Keratinocyte (primary cell): ENCODE measurements around the gene OTUD5. TPM values are rescaled to one million over a fixed set of nuclear protein-coding genes. Genes with fewer than 3 reads are reported as not detected.

Experiments used
- DNase-seq: peaks from one replicate; pipeline ENCODE4 v3.0.0-alpha.2; 2011; ENCODE audit warnings: low read depth, missing footprints, low spot score
- FAIRE-seq: peaks from 2 replicates; lab custom pipeline; 2011; peaks lifted over from hg19 to GRCh38; lab: Jason Lieb, UNC
- H2AFZ ChIP-seq: 2 replicates; pipeline ENCODE4 v1.6.0; 2012; ENCODE audit warnings: low read length, control low read depth, inconsistent platforms; ENCODE audit not compliant: control insufficient read depth
- H3K27ac ChIP-seq: 2 replicates; pipeline ENCODE4 v1.5.1; 2011; ENCODE audit warnings: low read length; ENCODE audit not compliant: control insufficient read depth, insufficient read depth
- H3K27me3 ChIP-seq: 3 replicates; pipeline ENCODE4 v1.6.0; 2011; ENCODE audit warnings: low read length; ENCODE audit not compliant: control insufficient read depth, insufficient read depth; ENCODE audit errors: extremely low read depth
- H3K36me3 ChIP-seq, 2 experiments: 2 replicates in 1 of 2; 3 replicates in 1 of 2; pipeline ENCODE4 v1.5.1; 2011; ENCODE audit warnings: low read length in 2 of 2, mild to moderate bottlenecking in 1 of 2; ENCODE audit not compliant: control insufficient read depth in 2 of 2, insufficient read depth in 2 of 2; ENCODE audit errors: extremely low read depth in 1 of 2
- H3K4me1 ChIP-seq: 3 replicates; pipeline ENCODE4 v1.5.1; 2011; ENCODE audit warnings: low read length; ENCODE audit not compliant: control insufficient read depth, insufficient read depth; ENCODE audit errors: extremely low read depth
- H3K4me2 ChIP-seq: 3 replicates; pipeline ENCODE4 v1.6.0; 2011; ENCODE audit warnings: low read depth, low read length; ENCODE audit not compliant: control insufficient read depth, insufficient read depth; ENCODE audit errors: extremely low read depth
- H3K4me3 ChIP-seq, 3 experiments: fragments of 200-600 bp in 1 of 3; sonication (generic) in 1 of 3; 2 replicates in 2 of 3; 3 replicates in 1 of 3; pipeline ENCODE4 v1.5.1; 2011 to 2016; ENCODE audit warnings: low read length in 3 of 3, mild to moderate bottlenecking in 3 of 3, control low read depth in 2 of 3, inconsistent platforms in 1 of 3, low read depth in 1 of 3, mixed read lengths in 1 of 3, mixed run types in 1 of 3, moderate library complexity in 1 of 3; ENCODE audit not compliant: control insufficient read depth in 2 of 3, insufficient read depth in 2 of 3; ENCODE audit errors: extremely low read depth in 1 of 3
- H3K79me2 ChIP-seq: 2 replicates; pipeline ENCODE4 v1.6.0; 2012; ENCODE audit warnings: low read length; ENCODE audit not compliant: control insufficient read depth, insufficient read depth
- H3K9ac ChIP-seq: 3 replicates; pipeline ENCODE4 v1.6.0; 2011; ENCODE audit warnings: low read length; ENCODE audit not compliant: control insufficient read depth, insufficient read depth; ENCODE audit errors: extremely low read depth
- H3K9me1 ChIP-seq: 3 replicates; pipeline ENCODE4 v1.6.0; 2011; ENCODE audit warnings: low read length; ENCODE audit not compliant: control insufficient read depth, insufficient read depth; ENCODE audit errors: extremely low read depth
- H3K9me3 ChIP-seq: 2 replicates; pipeline ENCODE4 v1.5.1; 2012; ENCODE audit warnings: low read depth, low read length; ENCODE audit not compliant: control insufficient read depth
- H4K20me1 ChIP-seq: 3 replicates; pipeline ENCODE4 v1.6.0; 2011; ENCODE audit warnings: low read length; ENCODE audit not compliant: control insufficient read depth, insufficient read depth; ENCODE audit errors: extremely low read depth
- EZH2 ChIP-seq: IDR thresholded peaks from one replicate; pipeline ENCODE4 v1.6.1; 2012; ENCODE audit warnings: inconsistent platforms, mild to moderate bottlenecking, low read length, moderate library complexity
- dilution Hi-C: fragments of 300-500 bp; cut with MboI; formaldehyde crosslinking; loops from one replicate; pipeline ENCODE4 v1.7.0; 2020; ENCODE audit warnings: low sequenced_read_pairs; ENCODE audit not compliant: extremely low pct_ligation_motif_present
- polyA plus RNA-seq, 5 experiments: library from polyadenylated mRNA; depleted of rRNA in 3 of 5; stranded (reverse) in 3 of 5; stranded (forward) in 1 of 5; unstranded in 1 of 5; fragments of >200 nt; gene quantifications; 1 replicate in 1 of 5; 2 replicates in 3 of 5; 3 replicates in 1 of 5; pipeline versions ENCODE4 v1.2.1 to v1.2.3, GENCODE V29; 2011 to 2012; ENCODE audit warnings: missing spikeins in 2 of 5, low read depth in 1 of 5, low replicate concordance in 1 of 5
- TF ChIP-seq, protein P1 (sequence below), 3 experiments: IDR thresholded peaks in 1 of 3; conservative IDR thresholded peaks in 1 of 3; optimal IDR thresholded peaks in 1 of 3; 2 replicates in 2 of 3; 3 replicates in 1 of 3; pipeline versions ENCODE3 to v1.5.1; 2011; ENCODE audit warnings: low read length in 3 of 3, mild to moderate bottlenecking in 3 of 3, moderate library complexity in 2 of 3, control low read depth in 1 of 3, inconsistent platforms in 1 of 3; ENCODE audit not compliant: insufficient read depth in 2 of 3; ENCODE audit errors: extremely low read depth in 1 of 3

Gene OTUD5
- polyA plus RNA-seq, 1 donor (not counting 4 experiments of a cell fraction or from before 2014, with no cell fraction given): 40.3 TPM

DNA sequence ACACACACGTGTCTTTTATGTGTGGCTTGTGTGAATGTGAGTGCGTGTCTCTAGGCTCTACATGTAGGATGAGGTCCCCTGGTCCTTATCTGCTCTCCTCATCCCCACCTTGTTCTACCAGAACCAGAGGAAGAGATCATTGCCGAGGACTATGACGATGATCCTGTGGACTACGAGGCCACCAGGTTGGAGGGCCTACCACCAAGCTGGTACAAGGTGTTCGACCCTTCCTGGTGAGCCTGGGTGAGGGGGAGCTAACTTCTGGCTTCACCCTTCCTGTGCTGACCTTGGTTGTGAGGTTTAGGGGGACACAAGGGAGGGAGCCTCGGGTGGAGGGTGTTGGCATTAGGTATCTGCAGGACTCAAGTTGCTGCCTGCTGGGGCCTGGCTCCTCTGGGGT lies 56.3 kb downstream of the OTUD5 start:
- DNase-seq (no peak), FAIRE-seq (no peak)
- Histone ChIP-seq H3K36me3 (peaks cover 4 to 18% of the 10 kb centered on the region in 2 experiments), H3K4me3 (no peak overlapping the region), H3K4me2 (no peak overlapping the region), H3K4me1 (peaks cover 9% of the 10 kb centered on the region), H2AFZ (no peak overlapping the region), H3K9ac (no peak overlapping the region), H3K27ac (no peak overlapping the region), H4K20me1 (peaks cover 3% of the 10 kb centered on the region), H3K27me3 (no peaks in the 10 kb centered on the region), H3K79me2 (peaks cover 17% of the 10 kb centered on the region), H3K9me1 (no peaks in the 10 kb centered on the region), H3K9me3 (no peaks in the 10 kb centered on the region)
- TF ChIP-seq EZH2: no peak
- TF ChIP-seq, protein P1, sequence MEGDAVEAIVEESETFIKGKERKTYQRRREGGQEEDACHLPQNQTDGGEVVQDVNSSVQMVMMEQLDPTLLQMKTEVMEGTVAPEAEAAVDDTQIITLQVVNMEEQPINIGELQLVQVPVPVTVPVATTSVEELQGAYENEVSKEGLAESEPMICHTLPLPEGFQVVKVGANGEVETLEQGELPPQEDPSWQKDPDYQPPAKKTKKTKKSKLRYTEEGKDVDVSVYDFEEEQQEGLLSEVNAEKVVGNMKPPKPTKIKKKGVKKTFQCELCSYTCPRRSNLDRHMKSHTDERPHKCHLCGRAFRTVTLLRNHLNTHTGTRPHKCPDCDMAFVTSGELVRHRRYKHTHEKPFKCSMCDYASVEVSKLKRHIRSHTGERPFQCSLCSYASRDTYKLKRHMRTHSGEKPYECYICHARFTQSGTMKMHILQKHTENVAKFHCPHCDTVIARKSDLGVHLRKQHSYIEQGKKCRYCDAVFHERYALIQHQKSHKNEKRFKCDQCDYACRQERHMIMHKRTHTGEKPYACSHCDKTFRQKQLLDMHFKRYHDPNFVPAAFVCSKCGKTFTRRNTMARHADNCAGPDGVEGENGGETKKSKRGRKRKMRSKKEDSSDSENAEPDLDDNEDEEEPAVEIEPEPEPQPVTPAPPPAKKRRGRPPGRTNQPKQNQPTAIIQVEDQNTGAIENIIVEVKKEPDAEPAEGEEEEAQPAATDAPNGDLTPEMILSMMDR (optimal IDR thresholded peaks at IDR 0.05 in 1 of 3, IDR thresholded peaks at IDR 0.05 in 1 of 3, conservative IDR thresholded peaks at IDR 0.05 in 1 of 3; ENCODE audit: extremely low read depth in 1 of 3, insufficient read depth in 2 of 3, low read length in 3 of 3): no peak
- dilution Hi-C loops: no loop called here

DNA sequence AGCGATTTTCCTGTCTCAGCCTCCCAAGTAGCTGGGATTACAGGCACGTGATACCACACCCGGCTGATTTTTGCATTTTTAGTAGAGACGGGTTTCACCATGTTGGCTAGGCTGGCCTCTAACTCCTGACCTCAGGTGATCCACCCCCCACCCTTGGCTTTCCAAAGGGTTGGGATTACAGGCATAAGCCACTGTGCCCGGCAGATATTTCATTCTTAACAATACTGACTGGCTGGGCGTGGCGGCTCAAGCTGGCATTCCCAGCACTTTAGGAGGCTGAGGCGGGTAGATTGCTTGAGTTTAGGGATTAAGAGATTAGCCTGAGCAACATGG lies 58.4 kb downstream of the OTUD5 start:
- Histone ChIP-seq H3K27ac (peak overlapping the region; percentile 40), H3K4me2 (peak overlapping the region; percentile 91), H2AFZ (no peak overlapping the region), H3K4me1 (peaks cover 9% of the 10 kb centered on the region), H3K4me3 (peak overlapping the region in 2 of 3 experiments; percentile 22 to 34), H4K20me1 (peaks cover 3% of the 10 kb centered on the region), H3K36me3 (peaks cover 4 to 13% of the 10 kb centered on the region in 2 experiments), H3K79me2 (peaks cover 19% of the 10 kb centered on the region), H3K9me3 (no peaks in the 10 kb centered on the region), H3K27me3 (no peaks in the 10 kb centered on the region), H3K9ac (peak overlapping the region; percentile 91), H3K9me1 (no peaks in the 10 kb centered on the region)
- DNase-seq: no peak
- no peak for TF ChIP-seq EZH2
- TF ChIP-seq, protein P1 (optimal IDR thresholded peaks at IDR 0.05 in 1 of 3, IDR thresholded peaks at IDR 0.05 in 1 of 3, conservative IDR thresholded peaks at IDR 0.05 in 1 of 3; ENCODE audit: extremely low read depth in 1 of 3, insufficient read depth in 2 of 3, low read length in 3 of 3): no peak
- dilution Hi-C loops: no loop called here
- no peak for FAIRE-seq
